Erythroblast (primary cell): ENCODE measurements around the gene CIAO1.

Experiments used
- GATA1 ChIP-seq: IDR thresholded peaks from 2 replicates; pipeline ENCODE4 v1.6.1; 2011; ENCODE audit warnings: low read depth, mild to moderate bottlenecking, control low read depth, low read length, moderate library complexity
- POLR2A ChIP-seq: IDR thresholded peaks from 2 replicates; pipeline ENCODE4 v1.6.1; 2011; ENCODE audit warnings: mild to moderate bottlenecking, low read length

DNA sequence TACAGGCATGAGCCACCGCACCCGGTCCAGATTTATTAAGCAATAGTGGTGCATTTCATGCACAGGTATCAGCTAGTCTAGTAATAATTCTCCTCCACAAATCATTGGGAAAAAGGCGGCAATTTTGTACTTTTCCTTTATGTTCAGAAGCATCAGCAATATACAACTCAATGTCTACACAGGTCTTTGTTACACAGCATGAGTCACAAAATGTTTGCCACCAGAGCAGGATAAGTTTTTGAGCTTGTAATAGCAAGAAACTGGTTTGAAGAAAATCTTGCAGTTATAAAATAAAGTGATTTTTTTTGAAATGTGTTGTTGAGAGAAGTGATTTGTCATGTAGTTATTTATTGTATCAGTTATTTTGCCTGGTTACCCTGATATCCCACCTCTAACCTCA, 54.3 kb downstream of the CIAO1 start:
- TF ChIP-seq POLR2A (no peak), GATA1 (no peak)
